AG08395 (cell line): ENCODE data around the gene POLR2L.
A peak's percentile ranks its signal among the peaks of the same experiment; 100 is the strongest.

Source experiments
- DNase-seq: peaks from one replicate; pipeline ENCODE4 v3.0.0; 2012; ENCODE audit warnings: mixed read lengths, low spot score

Gene POLR2L

DNA sequence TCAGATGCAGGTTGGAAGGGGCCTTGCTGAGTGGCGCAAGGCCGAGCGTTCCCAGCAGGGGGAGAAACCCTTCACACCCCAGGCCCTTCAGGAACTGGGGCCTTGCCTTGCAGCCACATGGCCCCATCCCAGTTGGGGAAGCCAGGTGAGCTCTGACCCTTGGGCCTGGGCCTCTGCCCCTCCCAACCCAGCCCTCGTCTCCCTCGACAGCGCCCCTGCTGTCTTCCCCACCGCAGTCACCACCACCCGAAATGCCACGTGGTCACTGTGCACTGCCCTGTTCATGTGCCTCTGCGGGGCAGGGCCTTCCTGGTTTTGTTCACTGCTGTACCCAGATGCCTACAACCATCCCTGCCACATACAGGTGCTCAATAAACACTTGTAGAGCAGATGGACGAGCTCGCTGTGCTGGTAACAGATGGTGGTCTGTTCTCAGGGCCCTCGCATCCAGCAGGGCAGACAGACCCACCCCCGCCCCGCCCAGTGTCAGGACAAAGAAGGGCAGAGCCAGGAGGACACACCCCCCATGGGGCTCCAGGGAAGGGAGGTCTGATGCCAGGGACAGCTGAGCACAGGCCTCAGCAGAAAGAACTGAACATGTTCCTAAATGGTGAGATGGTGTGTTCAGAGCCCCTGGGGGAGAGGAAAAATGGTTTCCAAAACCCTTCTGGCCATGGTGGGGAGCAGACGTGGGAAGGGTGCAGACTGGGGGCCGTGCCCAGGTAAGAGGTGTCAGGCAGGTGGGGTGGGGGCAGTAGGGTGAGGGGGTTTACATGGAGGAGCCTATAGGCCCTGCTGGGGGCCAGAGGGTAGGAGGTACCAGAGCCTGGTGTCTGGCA, 3.7 kb downstream of the POLR2L start:
- DNase-seq = peak; percentile 42

DNA sequence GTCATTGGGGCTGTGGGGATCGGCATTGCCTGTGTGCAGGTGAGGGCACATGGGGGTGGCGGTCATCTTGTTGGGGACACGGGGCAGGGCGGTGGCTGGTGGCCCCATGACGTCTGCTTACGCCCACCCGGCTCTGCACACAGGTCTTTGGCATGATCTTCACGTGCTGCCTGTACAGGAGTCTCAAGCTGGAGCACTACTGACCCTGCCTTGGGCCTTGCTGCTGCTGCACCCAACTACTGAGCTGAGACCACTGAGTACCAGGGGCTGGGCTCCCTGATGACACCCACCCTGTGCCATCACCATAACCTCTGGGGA, 4.4 kb downstream of the POLR2L start:
- DNase-seq = no peak

DNA sequence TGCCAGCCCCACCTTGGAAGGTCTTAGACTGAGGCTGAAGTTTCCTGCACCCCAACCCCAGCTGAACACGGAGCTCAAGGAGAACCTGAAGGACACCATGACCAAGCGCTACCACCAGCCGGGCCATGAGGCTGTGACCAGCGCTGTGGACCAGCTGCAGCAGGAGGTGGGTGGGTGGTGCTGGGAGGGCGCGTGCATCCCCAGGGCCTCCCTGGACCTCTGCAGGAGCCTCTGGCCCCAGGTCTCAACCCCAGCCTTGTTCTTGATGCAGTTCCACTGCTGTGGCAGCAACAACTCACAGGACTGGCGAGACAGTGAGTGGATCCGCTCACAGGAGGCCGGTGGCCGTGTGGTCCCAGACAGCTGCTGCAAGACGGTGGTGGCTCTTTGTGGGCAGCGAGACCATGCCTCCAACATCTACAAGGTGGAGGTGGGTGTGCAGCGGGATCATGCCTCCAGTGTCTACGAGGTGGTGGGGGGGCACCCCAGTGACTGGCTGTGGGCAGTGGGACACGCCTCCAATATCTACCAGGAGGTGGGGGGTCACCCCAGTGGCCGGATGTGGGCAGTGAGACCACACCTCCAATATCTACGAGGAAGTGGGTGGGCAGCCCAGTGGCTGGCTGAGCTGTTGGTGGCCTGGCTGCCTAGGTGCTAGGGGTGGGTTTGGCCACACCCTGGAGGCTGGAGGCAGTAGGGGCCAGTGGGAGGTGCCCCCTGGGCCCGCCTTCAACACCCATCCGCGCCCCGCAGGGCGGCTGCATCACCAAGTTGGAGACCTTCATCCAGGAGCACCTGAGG, 4.9 kb downstream of the POLR2L start:
- no peak for DNase-seq

DNA sequence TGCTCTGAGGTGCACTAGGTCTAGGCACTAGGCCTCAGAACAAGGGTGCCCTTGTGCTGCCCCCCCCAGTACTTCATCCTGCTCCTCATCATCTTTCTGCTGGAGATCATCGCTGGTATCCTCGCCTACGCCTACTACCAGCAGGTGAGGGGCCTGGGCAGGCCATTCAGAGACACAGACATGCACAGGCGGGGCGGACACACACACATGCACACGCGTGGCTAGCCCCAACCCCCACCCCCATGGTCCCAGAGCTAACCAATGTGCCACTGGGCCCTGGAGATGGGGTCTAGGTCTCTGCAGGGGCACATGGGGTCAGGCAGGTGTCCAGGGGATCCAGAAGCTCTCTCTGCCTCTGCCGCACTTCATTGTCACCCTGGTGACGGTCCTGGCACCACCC, 5.6 kb downstream of the POLR2L start:
- no peak for DNase-seq

DNA sequence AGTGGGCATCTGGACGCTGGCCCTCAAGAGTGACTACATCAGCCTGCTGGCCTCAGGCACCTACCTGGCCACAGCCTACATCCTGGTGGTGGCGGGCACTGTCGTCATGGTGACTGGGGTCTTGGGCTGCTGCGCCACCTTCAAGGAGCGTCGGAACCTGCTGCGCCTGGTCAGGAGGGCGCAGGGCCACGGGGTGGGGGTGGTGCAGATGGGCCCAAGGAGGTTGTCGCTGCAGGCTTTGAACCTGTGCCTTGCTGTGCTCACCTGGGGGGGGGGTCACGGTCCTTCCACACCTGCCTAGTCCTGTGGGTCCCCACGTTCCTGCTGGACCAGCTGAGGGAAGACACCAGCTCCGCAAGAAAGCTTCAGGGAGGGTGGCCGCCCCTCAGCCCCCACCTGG, 6.1 kb downstream of the POLR2L start:
- DNase-seq = no peak

DNA sequence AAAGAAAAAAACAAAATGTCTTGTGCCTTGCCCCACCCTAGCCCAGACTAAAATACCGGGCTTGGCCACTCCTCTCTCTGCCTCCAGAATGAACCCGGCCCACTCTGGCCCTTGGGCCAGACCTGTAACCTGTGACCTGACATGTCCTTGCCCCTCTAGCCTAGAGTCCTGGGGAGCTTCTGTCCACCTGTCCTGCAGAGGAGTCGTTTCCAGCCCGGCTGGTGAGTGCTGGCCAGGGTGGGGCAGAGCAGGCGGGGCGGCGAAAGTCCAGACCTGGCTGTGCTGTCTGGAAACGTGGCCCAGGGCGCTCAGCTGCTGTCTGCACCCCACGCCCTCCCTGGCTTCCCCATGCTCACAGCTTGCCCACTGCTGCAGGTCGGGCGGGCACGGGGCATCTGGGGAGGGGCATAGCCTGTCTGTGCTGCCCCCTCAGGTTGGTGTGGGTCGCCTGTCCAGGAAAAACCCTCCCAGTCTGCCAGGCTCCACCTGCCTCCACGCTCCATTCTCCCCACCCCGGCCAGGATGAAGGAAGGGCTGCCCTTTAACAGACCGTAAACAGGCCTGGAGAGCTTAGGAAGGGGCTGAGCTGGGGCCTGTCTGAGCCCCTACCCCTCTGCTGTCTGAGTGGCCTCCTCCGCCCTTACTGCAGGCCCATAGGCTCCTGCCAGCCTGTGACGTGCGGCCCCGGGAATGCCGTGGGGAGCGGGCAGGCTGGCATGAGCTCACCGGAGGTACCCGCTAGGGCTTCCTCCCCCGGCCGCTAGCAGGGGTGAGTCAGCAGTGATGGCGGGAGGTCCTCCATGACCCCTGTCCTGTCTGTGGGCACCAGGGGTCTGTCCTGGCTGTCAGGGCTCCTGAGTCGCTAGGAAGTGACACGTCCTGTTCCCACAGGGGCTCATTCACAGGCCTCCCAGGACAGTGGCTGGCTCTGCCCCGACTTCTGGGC, 7.7 kb downstream of the POLR2L start:
- DNase-seq = peak; percentile 68

DNA sequence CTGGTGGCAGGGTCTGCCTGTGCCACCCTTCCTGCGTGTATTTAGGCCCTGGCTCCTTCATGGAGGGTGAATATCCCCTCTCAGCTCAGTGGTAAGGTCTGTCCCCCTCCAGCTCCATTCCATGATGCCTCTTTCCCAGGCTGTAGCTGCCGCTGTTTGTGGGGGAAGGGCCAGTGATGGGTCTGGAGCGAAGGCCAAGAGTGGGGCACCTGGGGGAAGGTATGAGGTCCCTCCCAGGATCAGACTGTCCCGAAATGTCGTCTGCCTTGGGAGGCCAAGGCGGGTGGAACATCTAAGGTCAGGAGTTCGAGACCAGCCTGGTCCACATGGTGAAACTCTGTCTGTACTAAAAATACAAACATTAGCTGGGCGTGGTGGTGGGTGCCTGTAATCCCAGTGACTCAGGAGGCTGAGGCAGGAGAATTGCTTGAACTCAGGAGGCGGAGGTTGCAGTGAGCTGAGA, 8.4 kb downstream of the POLR2L start:
- DNase-seq = no peak

DNA sequence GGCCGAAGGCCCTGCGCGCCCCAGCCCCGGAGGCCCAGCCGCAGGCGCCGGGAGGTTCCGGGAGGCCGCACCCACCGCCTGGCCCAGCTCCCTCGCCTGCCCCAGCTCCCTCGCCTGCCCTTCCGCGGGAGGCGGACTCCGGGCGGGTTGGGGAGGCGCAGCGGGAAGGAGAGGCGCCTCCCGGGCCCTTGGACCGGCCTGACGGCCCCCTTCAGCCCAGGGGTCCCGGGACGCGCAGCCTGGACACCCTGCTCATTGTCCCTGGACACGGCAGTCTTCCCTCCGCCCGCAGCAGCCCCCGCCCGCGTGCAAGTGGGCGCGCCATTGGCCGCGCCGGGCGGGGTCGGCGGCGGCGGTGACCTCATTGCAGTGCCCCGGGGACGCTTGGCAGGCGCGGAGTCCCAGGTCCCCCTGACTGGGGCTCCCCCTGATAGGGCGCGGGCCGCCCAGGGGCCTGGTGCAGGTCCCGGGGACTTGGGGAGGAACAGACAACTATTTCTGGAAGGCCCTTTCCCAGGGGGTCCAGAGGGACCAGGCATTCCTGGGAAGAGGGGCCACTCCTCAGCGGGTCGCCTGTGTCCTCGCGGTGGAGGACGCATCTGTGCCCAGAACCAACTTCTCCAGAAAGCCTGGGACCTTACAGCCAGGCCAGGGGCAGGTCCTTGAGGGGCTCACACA, 9.1 kb downstream of the POLR2L start:
- peak; percentile 55 for DNase-seq

DNA sequence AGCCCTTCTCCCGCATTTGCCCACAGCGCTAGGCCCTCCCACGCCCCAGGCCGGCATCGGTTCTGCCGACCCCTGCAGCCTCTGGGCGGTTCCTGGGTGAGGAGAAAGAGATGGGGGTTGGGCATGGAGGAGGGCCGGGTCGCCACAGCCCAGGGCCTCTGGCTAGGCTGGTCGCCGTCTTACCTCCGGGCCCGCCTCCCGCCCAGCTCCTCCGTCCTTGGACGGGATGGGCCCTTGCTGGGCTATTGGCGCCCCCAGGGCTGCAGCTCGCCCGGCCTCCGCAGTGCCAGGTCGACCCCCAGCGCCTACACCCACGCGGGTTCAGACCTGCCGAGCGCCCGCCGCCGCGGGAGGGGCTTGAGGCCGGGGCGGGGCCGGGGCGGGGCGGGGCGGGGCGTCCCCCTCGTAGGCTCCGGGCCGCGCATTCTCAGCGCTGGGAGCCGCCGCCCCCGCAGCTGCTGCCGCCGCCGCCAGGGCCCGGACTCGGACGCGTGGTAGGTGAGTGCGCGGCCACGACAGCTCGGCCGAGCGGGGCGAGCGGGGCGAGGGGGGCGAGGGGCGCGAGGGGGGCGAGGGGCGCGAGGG, 9.7 kb downstream of the POLR2L start, which contains the start of gene CD151:
Gene CD151 (plus strand): TSS at position 424 of the 585 bp plus-strand sequence. CDS start 3,118 bp downstream, outside the sequence.
- DNase-seq = peak; percentile 76

DNA sequence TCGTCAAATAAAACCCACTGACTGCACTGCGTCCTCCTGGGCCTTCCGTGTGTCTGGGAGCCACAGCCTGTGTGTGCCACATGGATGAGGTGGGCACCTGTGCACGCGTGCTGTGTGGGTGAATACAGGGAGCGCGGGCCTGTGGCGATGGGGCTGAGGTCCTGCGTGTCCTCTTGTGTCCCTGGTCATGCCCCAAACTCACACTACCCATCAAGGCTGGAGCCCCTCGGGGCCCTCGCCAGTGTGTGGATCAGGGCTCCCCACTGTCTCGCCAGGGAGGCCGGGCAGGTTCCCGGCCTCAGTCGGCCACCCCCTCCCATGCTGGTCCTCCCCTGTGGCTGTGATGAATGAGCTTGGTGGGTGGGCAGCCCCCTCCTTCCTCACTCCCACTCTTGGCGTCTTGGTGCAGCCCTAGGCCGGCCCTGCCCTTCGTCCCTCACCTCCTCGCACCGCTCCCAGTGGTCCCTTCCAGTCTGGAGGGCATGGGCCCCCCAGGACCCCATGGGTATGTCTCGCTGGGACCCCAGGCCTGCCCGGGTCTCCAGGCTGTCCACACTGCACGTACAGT, 10.3 kb downstream of the POLR2L start:
- DNase-seq = no peak

DNA sequence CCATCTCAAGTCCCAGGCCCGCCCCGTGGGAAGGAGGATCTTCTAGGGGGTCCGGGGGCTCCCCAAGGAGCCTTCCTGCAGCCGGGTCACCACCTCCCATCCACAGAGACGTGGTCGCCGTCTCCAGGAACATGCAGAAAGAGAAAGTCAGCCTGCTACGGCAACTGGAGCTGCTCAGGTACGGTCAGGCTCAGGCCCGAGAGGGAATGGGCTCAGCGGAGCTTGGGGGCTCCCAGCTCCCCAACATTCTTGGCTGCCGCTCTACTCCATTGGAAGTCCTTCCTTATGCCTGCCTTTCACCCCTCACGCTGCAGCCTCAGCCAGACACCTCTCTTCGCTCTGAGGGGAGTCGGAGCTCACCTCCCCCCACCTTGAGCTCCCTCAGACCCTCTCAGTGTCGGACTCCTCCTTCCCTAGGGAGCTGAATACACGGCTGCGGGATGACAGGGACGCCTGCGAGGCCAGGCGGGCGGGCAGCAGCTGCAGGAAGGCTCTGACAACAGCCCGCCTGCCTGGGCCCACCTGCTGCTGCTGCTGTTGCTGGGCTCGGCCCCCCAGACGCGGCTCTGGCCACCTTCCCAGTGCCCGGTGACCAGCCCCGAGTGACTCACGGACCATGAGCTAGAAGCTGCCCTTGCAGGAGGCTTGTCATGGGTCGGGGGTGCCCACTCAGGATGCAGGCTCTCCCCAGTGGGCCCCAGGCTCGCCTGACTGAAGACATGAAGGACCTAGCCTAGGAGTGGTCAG, 11.0 kb downstream of the POLR2L start:
- no peak for DNase-seq

DNA sequence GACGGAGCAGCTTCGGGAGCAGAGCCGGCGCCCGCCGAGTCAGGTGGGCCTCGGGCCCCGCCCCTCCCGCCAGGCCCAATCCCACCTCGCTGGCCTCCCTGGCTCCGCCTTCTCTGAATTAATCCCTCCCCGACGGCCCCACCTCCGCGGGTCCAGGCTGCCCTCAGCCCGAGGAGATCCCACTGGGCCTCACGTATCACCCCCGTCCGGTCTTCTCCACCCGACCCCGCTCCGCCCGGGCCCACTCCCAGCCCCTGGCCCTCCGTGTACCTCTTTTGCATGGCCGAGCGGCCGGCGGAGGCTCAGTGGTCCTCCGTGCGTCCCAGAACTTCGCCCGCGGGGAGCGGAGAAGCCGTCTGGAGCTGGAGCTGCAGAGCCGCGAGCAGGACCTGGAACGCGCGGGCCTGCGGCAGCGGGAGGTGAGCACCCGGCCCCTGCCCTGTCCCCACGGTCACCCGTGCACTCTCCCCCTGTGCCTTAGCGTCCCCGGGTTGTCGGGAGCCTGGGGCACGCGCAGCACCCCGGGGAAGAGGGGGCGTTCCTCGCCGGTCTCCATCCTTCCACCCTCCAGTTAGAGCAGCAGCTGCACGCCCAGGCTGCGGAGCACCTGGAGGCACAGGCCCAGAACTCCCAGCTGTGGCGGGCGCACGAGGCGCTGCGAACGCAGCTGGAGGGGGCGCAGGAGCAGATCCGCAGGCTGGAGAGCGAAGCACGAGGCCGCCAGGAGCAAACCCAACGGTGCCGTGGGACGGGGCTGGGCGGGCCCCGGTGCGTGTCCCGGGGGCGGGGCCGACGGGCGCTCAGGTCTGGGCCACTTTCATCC, 11.8 kb downstream of the POLR2L start:
- peak; percentile 68 for DNase-seq

DNA sequence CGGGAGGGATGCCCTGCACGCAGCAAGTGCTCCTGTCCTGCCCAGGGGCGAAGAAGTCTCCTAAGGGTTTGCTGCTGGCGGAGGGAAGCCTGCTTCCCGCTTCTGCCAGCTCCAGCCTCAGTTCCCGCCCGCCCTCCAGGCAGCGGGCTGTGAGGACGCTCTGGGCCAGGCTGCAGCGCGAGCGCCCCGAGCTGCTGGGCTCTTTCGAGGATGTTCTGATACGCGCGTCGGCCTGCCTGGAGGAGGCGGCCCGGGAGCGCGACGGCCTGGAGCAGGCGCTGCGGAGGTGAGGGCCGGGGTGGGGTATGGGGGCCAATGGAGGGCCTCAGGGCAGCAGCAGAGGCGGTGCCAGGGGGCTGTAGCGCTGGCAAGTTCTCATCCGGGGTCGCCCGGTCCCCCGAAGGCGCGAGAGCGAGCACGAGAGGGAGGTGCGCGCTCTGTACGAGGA, 12.5 kb downstream of the POLR2L start:
- DNase-seq = no peak

DNA sequence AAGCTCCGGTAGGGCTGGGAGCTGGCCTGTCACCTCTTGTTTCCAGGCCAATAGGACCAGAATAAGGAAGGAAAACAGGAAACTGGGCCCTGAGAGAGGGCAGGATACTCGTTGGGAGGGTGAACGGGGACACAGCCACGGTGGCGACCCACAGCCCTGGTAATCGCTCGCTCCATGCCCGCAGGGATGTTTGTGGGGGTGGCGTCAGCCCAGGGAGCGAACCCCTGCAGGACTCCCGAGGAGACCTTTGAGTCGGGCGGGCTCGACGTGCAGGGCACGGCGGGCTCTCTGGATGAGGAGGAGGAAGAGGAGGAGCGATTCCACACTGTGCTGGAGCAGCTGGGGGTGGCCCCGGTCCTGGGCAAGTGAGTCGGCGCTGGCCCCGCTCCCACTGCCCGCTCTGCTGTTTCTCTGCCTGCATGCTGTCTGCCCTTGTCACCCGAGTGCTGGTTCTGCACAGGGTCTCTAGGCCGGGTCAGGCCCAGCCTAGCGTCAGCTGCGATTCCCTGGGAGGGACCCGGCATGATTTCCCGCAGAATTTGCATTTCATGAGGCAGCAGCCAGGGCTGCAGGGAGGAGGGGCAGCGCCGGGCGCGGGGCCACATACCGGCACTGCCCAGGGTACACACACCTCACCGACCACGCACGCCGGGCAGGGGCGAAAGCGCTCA, 13.0 kb downstream of the POLR2L start:
- DNase-seq = no peak

DNA sequence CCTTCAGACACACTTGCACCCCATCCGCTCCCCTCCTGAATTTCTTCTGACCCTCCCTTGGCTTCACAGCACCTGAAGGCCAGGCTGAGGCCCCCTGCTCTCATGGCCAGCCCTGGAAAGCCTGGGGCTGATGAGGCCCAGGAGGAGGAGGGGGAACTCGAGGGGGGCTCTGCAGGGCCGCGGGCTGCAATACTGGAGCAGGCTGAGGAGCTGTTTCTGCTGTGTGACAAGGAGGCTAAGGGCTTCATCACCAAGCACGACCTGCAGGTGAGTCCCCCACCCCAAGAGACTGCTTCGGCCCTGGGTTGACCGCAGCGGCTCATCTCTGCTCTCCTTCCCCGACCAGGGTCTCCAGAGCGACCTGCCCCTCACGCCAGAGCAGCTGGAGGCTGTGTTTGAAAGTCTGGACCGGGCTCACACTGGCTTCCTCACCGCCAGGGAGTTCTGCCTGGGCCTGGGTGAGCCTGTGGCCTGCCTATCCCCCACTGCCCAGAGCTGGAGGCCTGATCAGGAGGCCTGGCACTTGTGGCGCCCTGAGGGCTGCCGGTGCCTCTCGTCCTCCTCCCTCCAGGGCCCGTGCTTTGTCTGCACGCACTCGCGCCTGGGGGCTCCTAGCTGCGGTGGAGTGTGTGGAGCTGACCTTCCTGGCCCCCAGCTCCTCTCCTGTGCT, 13.7 kb downstream of the POLR2L start:
- no peak for DNase-seq

DNA sequence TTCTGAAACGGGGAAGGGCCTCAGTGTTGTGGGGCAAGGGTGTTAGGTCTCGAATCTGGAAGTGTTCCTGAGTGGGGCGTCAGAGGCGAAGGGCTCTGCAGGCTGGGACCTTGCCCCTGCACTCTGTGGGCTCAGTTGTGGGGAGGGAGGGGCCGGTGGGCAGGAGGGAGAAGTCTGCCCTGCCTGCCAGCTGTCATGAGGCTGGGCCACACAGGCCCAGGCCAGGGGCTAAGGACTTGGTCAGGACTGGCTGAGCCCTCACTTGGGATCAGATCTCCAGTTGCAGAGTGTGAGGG, 14.5 kb downstream of the POLR2L start, which contains the start of gene CRACR2B:
Gene CRACR2B (plus strand): TSS at position 23 of the 296 bp plus-strand sequence. CDS start 689 bp downstream, outside the sequence.
- no peak for DNase-seq

DNA sequence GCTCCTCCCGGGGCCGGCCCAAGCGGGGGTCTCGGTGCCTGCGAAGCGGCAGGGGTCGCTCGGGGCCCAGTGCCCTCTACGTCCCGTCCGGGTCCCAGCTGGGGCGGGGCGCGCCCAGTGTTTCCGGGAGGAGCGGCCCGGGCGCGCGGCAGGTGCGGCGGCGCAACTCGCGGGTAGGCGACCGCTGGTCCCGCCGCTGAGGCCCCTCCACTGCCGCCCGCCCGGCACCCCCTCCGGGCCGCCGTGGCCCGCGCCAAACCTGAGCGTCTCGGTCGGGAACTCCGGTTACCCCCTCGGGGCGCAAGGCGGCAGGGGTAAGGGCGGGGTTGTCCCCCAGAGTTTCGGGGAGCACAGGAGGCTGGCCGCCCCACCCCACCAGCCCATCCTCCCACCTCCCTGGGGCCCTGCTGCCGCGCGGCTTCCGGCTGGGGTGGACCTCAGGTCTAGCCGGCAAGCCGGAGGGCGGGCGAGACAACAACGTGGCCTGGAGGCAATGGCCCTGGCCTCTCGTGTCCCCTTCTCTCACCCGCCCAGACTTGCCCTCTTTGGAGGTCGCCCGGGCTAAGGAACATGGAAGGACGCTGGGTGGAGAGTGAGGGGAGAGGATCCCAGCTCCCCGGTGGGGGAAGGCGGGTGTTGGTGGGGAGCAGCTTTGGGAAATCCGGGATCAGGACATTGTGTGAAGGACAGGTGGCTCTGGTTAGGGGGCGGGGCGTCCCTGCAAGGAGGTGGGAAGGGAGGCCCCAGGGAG, 15.0 kb downstream of the POLR2L start:
- DNase-seq = no peak
